G401.6 (cell line): Measurements from ENCODE around the gene NRXN3.

Experiments
- FAIRE-seq: peaks from 2 replicates; lab custom pipeline; 2012; peaks lifted over from hg19 to GRCh38; lab: Jason Lieb, UNC

Gene NRXN3

GRCh38 chr14:78173346-78174035, 3.3 kb downstream of the NRXN3 start:
- FAIRE-seq, result no peak

GRCh38 chr14:78175412-78175811, 5.2 kb downstream of the NRXN3 start:
- FAIRE-seq, result no peak

- no peak for FAIRE-seq
Measured at GRCh38 chr14:78178071-78178470, 7.9 kb downstream of the NRXN3 start.

- no peak for FAIRE-seq
Measured at GRCh38 chr14:78178971-78179370, 8.8 kb downstream of the NRXN3 start.

- no peak for FAIRE-seq
Measured at GRCh38 chr14:78181270-78181669, 11.1 kb downstream of the NRXN3 start.

GRCh38 chr14:78182722-78183121, 12.5 kb downstream of the NRXN3 start:
- FAIRE-seq, result no peak

GRCh38 chr14:78184157-78184556, 14.0 kb downstream of the NRXN3 start:
- no peak for FAIRE-seq

- FAIRE-seq, result no peak
Measured at GRCh38 chr14:78186277-78186676, 16.1 kb downstream of the NRXN3 start.

GRCh38 chr14:78188882-78189281, 18.7 kb downstream of the NRXN3 start:
- FAIRE-seq, result no peak

- no peak for FAIRE-seq
Measured at GRCh38 chr14:78195431-78195830, 25.3 kb downstream of the NRXN3 start.

GRCh38 chr14:78196323-78196722, 26.1 kb downstream of the NRXN3 start:
- no peak for FAIRE-seq

- no peak for FAIRE-seq
Measured at GRCh38 chr14:78197051-78197450, 26.9 kb downstream of the NRXN3 start.

- no peak for FAIRE-seq
Measured at GRCh38 chr14:78202163-78202562, 32.0 kb downstream of the NRXN3 start.

- FAIRE-seq, result no peak
Measured at GRCh38 chr14:78202976-78203375, 32.8 kb downstream of the NRXN3 start.

- FAIRE-seq, result no peak
Measured at GRCh38 chr14:78207414-78207813, 37.2 kb downstream of the NRXN3 start.

GRCh38 chr14:78220273-78220672, 50.1 kb downstream of the NRXN3 start:
- FAIRE-seq, result no peak

- FAIRE-seq, result no peak
Measured at GRCh38 chr14:78222746-78223145, 52.6 kb downstream of the NRXN3 start.

- FAIRE-seq, result no peak
Measured at GRCh38 chr14:78227248-78228077, 57.3 kb downstream of the NRXN3 start.

GRCh38 chr14:78228702-78229327, 58.6 kb downstream of the NRXN3 start:
- no peak for FAIRE-seq

- no peak for FAIRE-seq
Measured at GRCh38 chr14:78232231-78233000, 62.2 kb downstream of the NRXN3 start.

- no peak for FAIRE-seq
Measured at GRCh38 chr14:78238141-78238540, 68.0 kb downstream of the NRXN3 start.

GRCh38 chr14:78240567-78240966, 70.4 kb downstream of the NRXN3 start:
- FAIRE-seq, result no peak

GRCh38 chr14:78242086-78242485, 71.9 kb downstream of the NRXN3 start:
- no peak for FAIRE-seq
